Thoracic aorta (tissue), 2 donors: ENCODE data around the gene SEPTIN12. TPM values are rescaled to one million over a fixed set of nuclear protein-coding genes. Genes with fewer than 3 reads are reported as not detected.

Experiments
- ATAC-seq: fragments of 150-250 bp; one replicate; pipeline ENCODE4 v1.8.0; 2017; ENCODE audit warnings: low read depth; ENCODE audit not compliant: insufficient number of reproducible peaks, low FRiP score
- DNase-seq: peaks from one replicate; pipeline ENCODE4 v3.0.0-alpha.2; 2020; ENCODE audit warnings: low spot score
- H3K27ac ChIP-seq, 2 donors: fragments of 200-600 bp; sonication (generic); 1 replicate in 1 of 2; 2 replicates in 1 of 2; pipeline ENCODE4 v1.5.1; 2016; ENCODE audit warnings: mild to moderate bottlenecking in 2 of 2, moderate library complexity in 2 of 2
- H3K27me3 ChIP-seq: fragments of 200-600 bp; sonication (generic); replicated peaks from 2 replicates; pipeline ENCODE4 v1.6.0; 2016; ENCODE audit warnings: mild to moderate bottlenecking; ENCODE audit not compliant: insufficient read depth
- H3K36me3 ChIP-seq: fragments of 200-600 bp; sonication (generic); one replicate; pipeline ENCODE4 v1.5.1; 2016
- H3K4me1 ChIP-seq, 2 donors: fragments of 200-600 bp; sonication (generic); 1 replicate in 1 of 2; 2 replicates in 1 of 2; pipeline versions ENCODE4 v1.5.1 to v1.6.0; 2016; ENCODE audit warnings: low read depth in 2 of 2, mild to moderate bottlenecking in 1 of 2; ENCODE audit not compliant: control insufficient read depth in 1 of 2
- H3K4me3 ChIP-seq: fragments of 200-600 bp; sonication (generic); 2 replicates; pipeline ENCODE4 v1.5.1; 2016; ENCODE audit warnings: mild to moderate bottlenecking
- H3K9me3 ChIP-seq: fragments of 200-600 bp; sonication (generic); 2 replicates; pipeline ENCODE4 v1.5.1; 2016
- CTCF ChIP-seq: fragments of 200-600 bp; sonication (generic); IDR thresholded peaks from one replicate; pipeline ENCODE4 v1.5.1; 2019; ENCODE audit warnings: antibody characterized with exemption
- total RNA-seq, 2 donors: library from RNA; depleted of rRNA; stranded (reverse); fragments of >200 nt; gene quantifications; one replicate each; pipeline versions ENCODE4 v1.1.0 to v1.2.3, GENCODE V29; 2016

Gene SEPTIN12
- total RNA-seq, 2 donors from 2014 or later, result not detected

- ATAC-seq (no peak), DNase-seq (no peak)
- Histone ChIP-seq H3K9me3 (no peaks in the 10 kb centered on the region), H3K27me3 (no peaks in the 10 kb centered on the region), H3K4me3 (no peak overlapping the region), H3K4me1 (no peaks in the 10 kb centered on the region), H3K36me3 (no peaks in the 10 kb centered on the region), H3K27ac (no peak overlapping the region)
- TF ChIP-seq CTCF, result no peak
These were observed 4.7 kb downstream of the SEPTIN12 start for GRCh38 chr16:4783251-4783950.

GRCh38 chr16:4780235-4780634 lies 7.9 kb downstream of the SEPTIN12 start:
- H3K36me3 ChIP-seq, result no peaks in the 10 kb centered on the region
- ATAC-seq (no peak), DNase-seq (no peak)
- H3K4me1 ChIP-seq, result no peaks in the 10 kb centered on the region
- no peak overlapping the region for H3K27ac ChIP-seq
- H3K4me3 ChIP-seq, result no peak overlapping the region
- no peak for TF ChIP-seq CTCF
- H3K27me3 ChIP-seq, result no peaks in the 10 kb centered on the region
- no peaks in the 10 kb centered on the region for H3K9me3 ChIP-seq

- Histone ChIP-seq H3K27me3 (no peaks in the 10 kb centered on the region), H3K4me3 (no peak overlapping the region), H3K9me3 (no peaks in the 10 kb centered on the region), H3K36me3 (no peaks in the 10 kb centered on the region), H3K4me1 (no peaks in the 10 kb centered on the region), H3K27ac (no peak overlapping the region)
- DNase-seq (no peak), ATAC-seq (no peak)
- TF ChIP-seq CTCF, result no peak
These were observed 10.1 kb downstream of the SEPTIN12 start for GRCh38 chr16:4778050-4778392.

- TF ChIP-seq CTCF, result no peak
- H3K27me3 ChIP-seq, result no peaks in the 10 kb centered on the region
- H3K4me3 ChIP-seq, result no peak overlapping the region
- ATAC-seq, result no peak
- no peaks in the 10 kb centered on the region for H3K9me3 ChIP-seq
- H3K36me3 ChIP-seq, result no peaks in the 10 kb centered on the region
- DNase-seq, result no peak
- no peak overlapping the region for H3K27ac ChIP-seq
- no peaks in the 10 kb centered on the region for H3K4me1 ChIP-seq
These were observed 10.7 kb downstream of the SEPTIN12 start for GRCh38 chr16:4777339-4778049.

- DNase-seq, result no peak
- TF ChIP-seq CTCF, result no peak
These were observed 11.9 kb downstream of the SEPTIN12 start for GRCh38 chr16:4776141-4776705.

More at GRCh38 chr16:4776141-4776705, 11.9 kb downstream of the SEPTIN12 start:
- ATAC-seq, result no peak
- Histone ChIP-seq H3K27ac (no peak overlapping the region), H3K4me3 (no peak overlapping the region), H3K36me3 (no peaks in the 10 kb centered on the region), H3K27me3 (no peaks in the 10 kb centered on the region), H3K9me3 (no peaks in the 10 kb centered on the region), H3K4me1 (no peaks in the 10 kb centered on the region)
